M059J (cell line): Measurements from ENCODE around the gene IGF2. TPM values are rescaled to one million over a fixed set of nuclear protein-coding genes. Genes with fewer than 3 reads are reported as not detected.

Experiments
- DNase-seq: peaks from one replicate; pipeline ENCODE4 v3.0.0-alpha.2; 2012; ENCODE audit warnings: low read depth
- total RNA-seq: library from RNA; depleted of rRNA; stranded (reverse); fragments of >200 nt; shearing (Covaris generic); gene quantifications from 2 replicates; pipeline ENCODE4 v1.2.3, GENCODE V29; 2014; rRNA removed

IGF2 gene
- total RNA-seq, 1 experiment from 2014 or later, result 0.07 TPM

- DNase-seq, result no peak
These were observed 46.7 kb downstream of the IGF2 start for GRCh38 chr11:2092464-2092910.

GRCh38 chr11:2091786-2092463, 47.3 kb downstream of the IGF2 start:
- DNase-seq, result no peak

GRCh38 chr11:2091112-2091746, 48.0 kb downstream of the IGF2 start:
- DNase-seq, result no peak

- DNase-seq, result no peak
These were observed 48.7 kb downstream of the IGF2 start for GRCh38 chr11:2090172-2091111.

- peak; percentile 42 for DNase-seq
These were observed 49.5 kb downstream of the IGF2 start for GRCh38 chr11:2089536-2090165.

GRCh38 chr11:2088746-2089535, 50.2 kb downstream of the IGF2 start:
- no peak for DNase-seq

GRCh38 chr11:2088284-2088683, 50.9 kb downstream of the IGF2 start:
- no peak for DNase-seq

- DNase-seq, result no peak
These were observed 52.7 kb downstream of the IGF2 start for GRCh38 chr11:2086239-2087040.

GRCh38 chr11:2085251-2086066, 53.7 kb downstream of the IGF2 start:
- DNase-seq, result no peak

- DNase-seq, result no peak
These were observed 54.5 kb downstream of the IGF2 start for GRCh38 chr11:2084721-2085120.

Other genes starting within 250 kb of the IGF2 start
- not detected in 2 replicates for gene PRR33, start 247.5 kb downstream of the IGF2 start, total RNA-seq
- not detected in 2 replicates for gene TNNT3, start 219.7 kb downstream of the IGF2 start, total RNA-seq
- gene MRPL23, start 192.1 kb downstream of the IGF2 start, total RNA-seq, result 206 and 224 TPM in 2 replicates
- gene H19, start 141.5 kb downstream of the IGF2 start, total RNA-seq, result 0.17 TPM in 1 of 2 replicates, not detected in the other
- not detected in 2 replicates for gene INS, start 21.8 kb upstream of the IGF2 start, total RNA-seq
- gene TH, start 32.4 kb upstream of the IGF2 start, total RNA-seq, result 0.07 TPM in 1 of 2 replicates, not detected in the other
- gene ASCL2, start 131.2 kb upstream of the IGF2 start, total RNA-seq, result not detected in 2 replicates
- not detected in 2 replicates for gene C11orf21, start 162.5 kb upstream of the IGF2 start, total RNA-seq
- gene TSPAN32, start 162.6 kb upstream of the IGF2 start, total RNA-seq, result 0.07 TPM in 1 of 2 replicates, not detected in the other
- 144 and 209 TPM in 2 replicates for gene CD81, start 237.9 kb upstream of the IGF2 start, total RNA-seq